ENCODE results near the gene CYP4F3.

DNA sequence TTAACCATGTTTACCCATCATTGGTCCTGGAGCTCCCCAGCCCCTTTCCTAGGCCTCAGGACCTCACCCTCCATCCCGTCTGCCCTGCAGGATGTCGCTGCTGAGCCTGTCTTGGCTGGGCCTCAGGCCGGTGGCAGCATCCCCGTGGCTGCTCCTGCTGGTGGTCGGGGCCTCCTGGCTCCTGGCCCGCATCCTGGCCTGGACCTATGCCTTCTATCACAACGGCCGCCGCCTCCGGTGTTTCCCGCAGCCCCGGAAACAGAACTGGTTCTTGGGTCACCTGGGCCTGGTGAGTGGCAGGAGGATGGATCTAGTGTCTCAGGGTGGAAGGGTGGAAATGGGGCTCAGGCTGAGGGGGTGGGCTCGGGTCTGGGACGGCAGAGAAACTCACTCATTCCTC is 25.2 kb upstream of the CYP4F3 start:
- TF ChIP-seq CTCF (IDR thresholded peaks at IDR 0.05) (no peak), POLR2AphosphoS5 (IDR thresholded peaks at IDR 0.05; ENCODE audit: low read depth, low read length) (no peak)

Measured in Panc1 (cell line).